NOMO-1 treated with DMSO at 0.1 percent for 48 hours (cell line): ENCODE results near the gene PTPRN2.
"Not testable (repeated sequence)": the region's sequence is repeated elsewhere in the genome, so short reads cannot be mapped to it uniquely, and the experiment has no call there.

Experiments used
- DNase-seq: peaks from one replicate; lab custom pipeline; 2025; ENCODE audit not compliant: unreplicated experiment; lab: John Stamatoyannopoulos, UW

Gene PTPRN2

GRCh38 chr7:158356454-158356853, 231.2 kb downstream of the PTPRN2 start:
- DNase-seq = no peak

GRCh38 chr7:158355456-158356065, 232.1 kb downstream of the PTPRN2 start:
- DNase-seq = no peak

GRCh38 chr7:158354861-158355260, 232.8 kb downstream of the PTPRN2 start:
- DNase-seq = no peak

- DNase-seq = no peak
Measured at GRCh38 chr7:158353606-158354570, 233.7 kb downstream of the PTPRN2 start.

- not testable (repeated sequence) for DNase-seq
Measured at GRCh38 chr7:158351899-158352729, 235.5 kb downstream of the PTPRN2 start.

GRCh38 chr7:158351481-158351880, 236.1 kb downstream of the PTPRN2 start:
- DNase-seq = no peak

- no peak for DNase-seq
Measured at GRCh38 chr7:158351051-158351450, 236.6 kb downstream of the PTPRN2 start.

- no peak for DNase-seq
Measured at GRCh38 chr7:158350166-158350900, 237.3 kb downstream of the PTPRN2 start.

- DNase-seq = no peak
Measured at GRCh38 chr7:158348446-158348845, 239.2 kb downstream of the PTPRN2 start.

- not testable (repeated sequence) for DNase-seq
Measured at GRCh38 chr7:158348039-158348438, 239.6 kb downstream of the PTPRN2 start.

GRCh38 chr7:158345731-158346130, 241.9 kb downstream of the PTPRN2 start:
- DNase-seq = no peak

GRCh38 chr7:158344706-158345300, 242.8 kb downstream of the PTPRN2 start:
- DNase-seq = no peak

- no peak for DNase-seq
Measured at GRCh38 chr7:158343936-158344455, 243.6 kb downstream of the PTPRN2 start.

- DNase-seq = no peak
Measured at GRCh38 chr7:158343526-158343925, 244.1 kb downstream of the PTPRN2 start.

GRCh38 chr7:158341097-158341496, 246.5 kb downstream of the PTPRN2 start:
- DNase-seq = not testable (repeated sequence)

- not testable (repeated sequence) for DNase-seq
Measured at GRCh38 chr7:158336952-158337351, 250.7 kb downstream of the PTPRN2 start.

GRCh38 chr7:158332516-158332915, 255.1 kb downstream of the PTPRN2 start:
- DNase-seq = not testable (repeated sequence)

GRCh38 chr7:158331826-158332450, 255.7 kb downstream of the PTPRN2 start:
- DNase-seq = not testable (repeated sequence)

GRCh38 chr7:158329686-158330085, 257.9 kb downstream of the PTPRN2 start:
- DNase-seq = no peak
